WTC11 (cell line): ENCODE results near the gene LOXL1. TPM values are rescaled to one million over a fixed set of nuclear protein-coding genes. Genes with fewer than 3 reads are reported as not detected.

Experiments used
- ATAC-seq: fragments of 200-7000 bp; cut with Tn5 transposase; 2 replicates; pipeline ENCODE4 v1.10.0; 2021; ENCODE audit warnings: mild to moderate bottlenecking, moderate library complexity
- CTCF ChIA-PET: fragments of 300-600 bp; sonication (Branson Sonifier 250); formaldehyde crosslinking; loops from one replicate; lab custom pipeline; 2021; ENCODE audit warnings: antibody characterized with exemption; lab: Charles Lee
- POLR2A ChIA-PET: fragments of 350-600 bp; sonication (Branson Sonifier 250); formaldehyde crosslinking; loops from one replicate; lab custom pipeline; 2021; ENCODE audit warnings: antibody characterized with exemption; lab: Charles Lee
- DNase-seq: peaks from one replicate; pipeline ENCODE4 v3.0.0; 2021; ENCODE audit warnings: low spot score
- H3K27ac Mint-ChIP-seq: 2 replicates; pipeline ENCODE4 v1.8.0; 2021; ENCODE audit warnings: mixed read lengths
- H3K27me3 Mint-ChIP-seq: 2 replicates; pipeline ENCODE4 v1.8.0; 2021; ENCODE audit warnings: low read depth, mild to moderate bottlenecking, moderate library complexity, mixed read lengths
- H3K36me3 Mint-ChIP-seq: 2 replicates; pipeline ENCODE4 v1.8.0; 2021; ENCODE audit warnings: mixed read lengths
- H3K4me1 Mint-ChIP-seq: 2 replicates; pipeline ENCODE4 v1.8.0; 2022; ENCODE audit warnings: mixed read lengths
- H3K4me3 Mint-ChIP-seq: 2 replicates; pipeline ENCODE4 v1.8.0; 2021; ENCODE audit warnings: mild to moderate bottlenecking, moderate library complexity, mixed read lengths
- H3K9me3 Mint-ChIP-seq: 2 replicates; pipeline ENCODE4 v1.8.0; 2021; ENCODE audit warnings: mixed read lengths
- AR ChIP-seq: fragments of 250-450 bp; sonication (Bioruptor Pico); IDR thresholded peaks from 2 replicates; pipeline ENCODE4 v1.9.0; 2021; ENCODE audit warnings: mild to moderate bottlenecking
- ATF2 ChIP-seq: sonication (generic); formaldehyde crosslinking; IDR thresholded peaks from 2 replicates; pipeline ENCODE4 v1.8.1; 2022; ENCODE audit warnings: low read depth, missing genetic modification reagents, borderline replicate concordance
- ATF6 ChIP-seq: sonication (generic); formaldehyde crosslinking; IDR thresholded peaks from 2 replicates; pipeline ENCODE4 v1.8.1; 2023; ENCODE audit warnings: mild to moderate bottlenecking, missing genetic modification reagents
- CREM ChIP-seq: sonication (generic); formaldehyde crosslinking; IDR thresholded peaks from 2 replicates; pipeline ENCODE4 v1.8.1; 2022; ENCODE audit warnings: mild to moderate bottlenecking, missing genetic modification reagents, moderate library complexity
- CTCF ChIP-seq: fragments of 200-600 bp; IDR thresholded peaks from 2 replicates; pipeline ENCODE4 v1.8.0; 2022; ENCODE audit warnings: antibody characterized with exemption
- ETV6 ChIP-seq: sonication (generic); formaldehyde crosslinking; IDR thresholded peaks from 2 replicates; pipeline ENCODE4 v1.8.1; 2022; ENCODE audit warnings: mild to moderate bottlenecking, missing genetic modification reagents
- IRF2 ChIP-seq: sonication (generic); formaldehyde crosslinking; IDR thresholded peaks from 2 replicates; pipeline ENCODE4 v1.8.0; 2022; ENCODE audit warnings: low read depth, missing genetic modification reagents, borderline replicate concordance
- JUN ChIP-seq: sonication (generic); formaldehyde crosslinking; IDR thresholded peaks from 2 replicates; pipeline ENCODE4 v1.8.0; 2023; ENCODE audit warnings: mild to moderate bottlenecking, missing genetic modification reagents
- NR1H2 ChIP-seq: sonication (generic); formaldehyde crosslinking; IDR thresholded peaks from 2 replicates; pipeline ENCODE4 v1.9.0; 2021; ENCODE audit warnings: mild to moderate bottlenecking, moderate library complexity, missing genetic modification reagents
- RELA ChIP-seq: sonication (generic); formaldehyde crosslinking; IDR thresholded peaks from 2 replicates; pipeline ENCODE4 v1.8.1; 2022; ENCODE audit warnings: missing genetic modification reagents, mild to moderate bottlenecking, borderline replicate concordance
- RORB ChIP-seq: fragments of 250-450 bp; sonication (Bioruptor Pico); IDR thresholded peaks from 2 replicates; pipeline ENCODE4 v1.9.0; 2021; ENCODE audit warnings: mild to moderate bottlenecking
- SOX15 ChIP-seq: fragments of 250-450 bp; sonication (Bioruptor Pico); IDR thresholded peaks from 2 replicates; pipeline ENCODE4 v1.9.0; 2021; ENCODE audit warnings: mild to moderate bottlenecking
- SP1 ChIP-seq: sonication (generic); formaldehyde crosslinking; conservative IDR thresholded peaks from 2 replicates; pipeline ENCODE4 v1.8.1; 2022; ENCODE audit warnings: missing genetic modification reagents
- TEAD4 ChIP-seq: sonication (generic); formaldehyde crosslinking; IDR thresholded peaks from 2 replicates; pipeline ENCODE4 v1.8.0; 2022; ENCODE audit warnings: mild to moderate bottlenecking, missing genetic modification reagents
- ZBTB21 ChIP-seq: sonication (generic); formaldehyde crosslinking; IDR thresholded peaks from 2 replicates; pipeline ENCODE4 v1.8.1; 2023; ENCODE audit warnings: mild to moderate bottlenecking, missing genetic modification reagents, borderline replicate concordance
- ZNF121 ChIP-seq: sonication (generic); formaldehyde crosslinking; IDR thresholded peaks from 2 replicates; pipeline ENCODE4 v1.8.0; 2023; ENCODE audit warnings: missing genetic modification reagents
- ZNF317 ChIP-seq: sonication (generic); formaldehyde crosslinking; IDR thresholded peaks from 2 replicates; pipeline ENCODE4 v1.8.1; 2023; ENCODE audit warnings: low read depth, mild to moderate bottlenecking, moderate library complexity, missing genetic modification reagents, borderline replicate concordance
- total RNA-seq: library from RNA; stranded (reverse); gene quantifications from 3 replicates; pipeline ENCODE4 v1.2.3, GENCODE V29; 2021
- TF ChIP-seq, protein P1 (sequence below): sonication (generic); formaldehyde crosslinking; IDR thresholded peaks from 2 replicates; pipeline ENCODE4 v1.8.1; 2023; ENCODE audit warnings: mild to moderate bottlenecking, missing genetic modification reagents, borderline replicate concordance

The LOXL1 gene
- total RNA-seq, 1 experiment from 2014 or later, result 10.6 TPM

- H3K36me3 Mint-ChIP-seq, result no peaks in the 10 kb centered on the region
- no peaks in the 10 kb centered on the region for H3K9me3 Mint-ChIP-seq
- 0 out of 2 replicates have a peak, but pooled peaks cover 3% of the 10 kb centered on the region for H3K4me1 Mint-ChIP-seq
- TF ChIP-seq RORB (CRISPR knock-in tag), result no peak
- TF ChIP-seq IRF2, result no peak
- no peak for TF ChIP-seq CTCF
- TF ChIP-seq AR (CRISPR knock-in tag), result no peak
- no peak for TF ChIP-seq TEAD4 (CRISPR knock-in tag)
- TF ChIP-seq SOX15 (CRISPR knock-in tag), result no peak
- TF ChIP-seq, protein P1, sequence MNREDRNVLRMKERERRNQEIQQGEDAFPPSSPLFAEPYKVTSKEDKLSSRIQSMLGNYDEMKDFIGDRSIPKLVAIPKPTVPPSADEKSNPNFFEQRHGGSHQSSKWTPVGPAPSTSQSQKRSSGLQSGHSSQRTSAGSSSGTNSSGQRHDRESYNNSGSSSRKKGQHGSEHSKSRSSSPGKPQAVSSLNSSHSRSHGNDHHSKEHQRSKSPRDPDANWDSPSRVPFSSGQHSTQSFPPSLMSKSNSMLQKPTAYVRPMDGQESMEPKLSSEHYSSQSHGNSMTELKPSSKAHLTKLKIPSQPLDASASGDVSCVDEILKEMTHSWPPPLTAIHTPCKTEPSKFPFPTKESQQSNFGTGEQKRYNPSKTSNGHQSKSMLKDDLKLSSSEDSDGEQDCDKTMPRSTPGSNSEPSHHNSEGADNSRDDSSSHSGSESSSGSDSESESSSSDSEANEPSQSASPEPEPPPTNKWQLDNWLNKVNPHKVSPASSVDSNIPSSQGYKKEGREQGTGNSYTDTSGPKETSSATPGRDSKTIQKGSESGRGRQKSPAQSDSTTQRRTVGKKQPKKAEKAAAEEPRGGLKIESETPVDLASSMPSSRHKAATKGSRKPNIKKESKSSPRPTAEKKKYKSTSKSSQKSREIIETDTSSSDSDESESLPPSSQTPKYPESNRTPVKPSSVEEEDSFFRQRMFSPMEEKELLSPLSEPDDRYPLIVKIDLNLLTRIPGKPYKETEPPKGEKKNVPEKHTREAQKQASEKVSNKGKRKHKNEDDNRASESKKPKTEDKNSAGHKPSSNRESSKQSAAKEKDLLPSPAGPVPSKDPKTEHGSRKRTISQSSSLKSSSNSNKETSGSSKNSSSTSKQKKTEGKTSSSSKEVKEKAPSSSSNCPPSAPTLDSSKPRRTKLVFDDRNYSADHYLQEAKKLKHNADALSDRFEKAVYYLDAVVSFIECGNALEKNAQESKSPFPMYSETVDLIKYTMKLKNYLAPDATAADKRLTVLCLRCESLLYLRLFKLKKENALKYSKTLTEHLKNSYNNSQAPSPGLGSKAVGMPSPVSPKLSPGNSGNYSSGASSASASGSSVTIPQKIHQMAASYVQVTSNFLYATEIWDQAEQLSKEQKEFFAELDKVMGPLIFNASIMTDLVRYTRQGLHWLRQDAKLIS, result no peak
- no peak for TF ChIP-seq JUN
- no peak for TF ChIP-seq SP1 (CRISPR knock-in tag)
- no peak for TF ChIP-seq CREM
- no peak for TF ChIP-seq NR1H2 (CRISPR knock-in tag)
- TF ChIP-seq RELA (CRISPR knock-in tag), result no peak
- TF ChIP-seq ZBTB21, result no peak
- TF ChIP-seq ZNF317 (CRISPR knock-in tag), result no peak
- TF ChIP-seq ETV6 (CRISPR knock-in tag), result no peak
- TF ChIP-seq ZNF121, result no peak
- no peak for TF ChIP-seq ATF2 (CRISPR knock-in tag)
- no peak for TF ChIP-seq ATF6 (CRISPR knock-in tag)
- DNase-seq (no peak), ATAC-seq (peak; percentile 62)
- POLR2A ChIA-PET, result no interaction called here
- H3K27me3 Mint-ChIP-seq, result no peaks in the 10 kb centered on the region
- H3K27ac Mint-ChIP-seq, result no peak overlapping the region
- no peak overlapping the region for H3K4me3 Mint-ChIP-seq
- CTCF ChIA-PET, result interaction anchor here (0.7 to 1.1 kb wide), 3 partner anchors 16 to 86 kb away, joined by 3 to 4 read pairs (median 3); no protein-coding TSS in a partner anchor
These were observed 43.4 kb upstream of the LOXL1 start for GRCh38 chr15:73882761-73883419.
